Pancreas (tissue), 10 donors: ENCODE results near the gene RCAN1. TPM values are rescaled to one million over a fixed set of nuclear protein-coding genes. Genes with fewer than 3 reads are reported as not detected.

Experiments
- ATAC-seq, 4 donors: fragments of 200-7000 bp; cut with Tn5 transposase; one replicate each; pipeline versions ENCODE4 v1.8.0 to v1.9.1; 2020; ENCODE audit warnings: mild to moderate bottlenecking in 4 of 4, moderate library complexity in 4 of 4
- DNase-seq, 6 donors: peaks; one replicate each; pipeline ENCODE4 v3.0.0-alpha.2; 2020
- FAIRE-seq: peaks from 2 replicates; lab custom pipeline; 2012; peaks lifted over from hg19 to GRCh38; lab: Jason Lieb, UNC
- H3K27ac ChIP-seq, 4 donors: fragments of 200-600 bp; sonication (generic); 1 replicate in 3 of 4; 2 replicates in 1 of 4; pipeline versions ENCODE4 v1.5.0 to v1.8.0; 2020
- H3K27me3 ChIP-seq, 4 donors: fragments of 200-600 bp; one replicate each; pipeline ENCODE4 v1.8.0; 2021
- H3K36me3 ChIP-seq, 3 donors: fragments of 200-600 bp; sonication (generic) in 1 of 3; one replicate each; pipeline versions ENCODE4 v1.5.0 to v1.8.0; 2020 to 2021
- H3K4me1 ChIP-seq, 3 donors: fragments of 200-600 bp; one replicate each; pipeline ENCODE4 v1.8.0; 2021
- H3K4me3 ChIP-seq, 4 donors: fragments of 200-600 bp; sonication (generic) in 2 of 4; one replicate each; pipeline versions ENCODE4 v1.5.0 to v1.8.0; 2020 to 2021
- H3K9me3 ChIP-seq, 4 donors: fragments of 200-600 bp; one replicate each; pipeline ENCODE4 v1.8.0; 2021
- CTCF ChIP-seq, 4 donors: fragments of 200-600 bp; sonication (generic) in 3 of 4; IDR thresholded peaks; one replicate each; pipeline versions ENCODE4 v1.5.0 to v1.8.0; 2021; ENCODE audit warnings: antibody characterized with exemption in 4 of 4
- WGBS, 2 donors: extraction: QIAGEN DNeasy Blood & Tissue Kit; methylation state at CpG; one replicate each; pipeline ENCODE4 v1.1.7; 2013; 5-methylcytosine and 5-hydroxymethylcytosine counted together
- intact Hi-C, 3 donors: fragments of 100-400 bp; cut with DNase I; formaldehyde crosslinking; loops; one replicate each; pipeline versions ENCODE4 v1.11.1 to v1.14.2; 2022
- polyA plus RNA-seq, 2 donors: library from polyadenylated mRNA; stranded (reverse); fragments of 200-250 nt; gene quantifications; one replicate each; pipeline ENCODE4 v1.2.3, GENCODE V29; 2013
- total RNA-seq, 6 donors: library from RNA; stranded (reverse); fragmentation: NEBNext Ultra II Directional in 4 of 6; extraction: Animal tissue kit (Norgen Biotek cat#: 25700) in 4 of 6; gene quantifications; one replicate each; pipeline versions ENCODE4 v1.2.1 to v1.2.4, GENCODE V29; 2021 to 2023
- donor health status: healthy with polysubstance abuse.
- donor health status: DM: no; HTN: no; CAD: no; lungs with moderate emphysema.
- donor health status: DM: no; HTN: no; CAD: no.
- donor health status: control.
- donor health status: control.
- donor health status: Bipolar disorder and iron deficiency.
- donor health status: DM: yes; HTN: yes; CAD: no.
- donor health status: DM: no; HTN: no; CAD: no.
- donor health status: DM: no; HTN: no; CAD: no.
- donor health status: DM: yes; HTN: yes; CAD: no.

RCAN1 gene
- total and polyA plus RNA-seq, 8 donors, result 9.5 to 19.7 (median 14.7) TPM

GRCh38 chr21:34520281-34520680 lies 94.6 kb downstream of the RCAN1 start:
- no peak for ATAC-seq
- TF ChIP-seq CTCF (IDR thresholded peaks at IDR 0.05), result no peak
- no peak for FAIRE-seq
- peaks cover 4 to 35% (median 21%) of the 10 kb centered on the region in 3 donors for H3K4me1 ChIP-seq
- H3K9me3 ChIP-seq, result no peaks in the 10 kb centered on the region
- intact Hi-C loops, result no loop called here
- peaks cover 0 to 20% (median 0%) of the 10 kb centered on the region in 3 donors for H3K36me3 ChIP-seq
- no peak overlapping the region for H3K27ac ChIP-seq
- H3K27me3 ChIP-seq, result no peaks in the 10 kb centered on the region
- no peak overlapping the region for H3K4me3 ChIP-seq
- WGBS, 2 donors, result 88 to 90% methylated on average over 6 of the region's 6 CpGs
- no peak for DNase-seq

- 91 to 97% methylated on average over 8 of the region's 8 CpGs for WGBS, 2 donors
- H3K36me3 ChIP-seq, result peaks cover 0 to 20% (median 0%) of the 10 kb centered on the region in 3 donors
- TF ChIP-seq CTCF (IDR thresholded peaks at IDR 0.05), result no peak
- DNase-seq (no peak), FAIRE-seq (no peak), ATAC-seq (no peak)
- peaks cover 4 to 29% (median 21%) of the 10 kb centered on the region in 3 donors for H3K4me1 ChIP-seq
- H3K9me3 ChIP-seq, result no peaks in the 10 kb centered on the region
- H3K27ac ChIP-seq, result no peak overlapping the region
- no peak overlapping the region for H3K4me3 ChIP-seq
- H3K27me3 ChIP-seq, result no peaks in the 10 kb centered on the region
- intact Hi-C loops, result no loop called here
These were observed 95.2 kb downstream of the RCAN1 start for GRCh38 chr21:34519694-34520093.

GRCh38 chr21:34519016-34519415 lies 95.9 kb downstream of the RCAN1 start:
- ATAC-seq (no peak), DNase-seq (no peak), FAIRE-seq (no peak)
- Histone ChIP-seq H3K9me3 (no peaks in the 10 kb centered on the region), H3K4me3 (no peak overlapping the region), H3K4me1 (peaks cover 4 to 23% (median 15%) of the 10 kb centered on the region in 3 donors), H3K27ac (no peak overlapping the region), H3K36me3 (peaks cover 0 to 20% (median 0%) of the 10 kb centered on the region in 3 donors), H3K27me3 (no peaks in the 10 kb centered on the region)
- TF ChIP-seq CTCF (IDR thresholded peaks at IDR 0.05), result no peak
- intact Hi-C loops, result no loop called here
- 93 to 97% methylated on average over 4 of the region's 4 CpGs for WGBS, 2 donors

- Histone ChIP-seq H3K36me3 (peaks cover 0 to 20% (median 0%) of the 10 kb centered on the region in 3 donors), H3K27me3 (no peaks in the 10 kb centered on the region), H3K4me1 (peaks cover 4 to 15% (median 11%) of the 10 kb centered on the region in 3 donors), H3K27ac (no peak overlapping the region), H3K4me3 (no peak overlapping the region), H3K9me3 (no peaks in the 10 kb centered on the region)
- ATAC-seq, result no peak
- no peak for TF ChIP-seq CTCF (IDR thresholded peaks at IDR 0.05)
- 87 to 92% methylated on average over 5 of the region's 5 CpGs for WGBS, 2 donors
- DNase-seq, result no peak
- FAIRE-seq, result no peak
- intact Hi-C loops, result no loop called here
These were observed 96.6 kb downstream of the RCAN1 start for GRCh38 chr21:34518301-34518700.

GRCh38 chr21:34517491-34518245 lies 97.2 kb downstream of the RCAN1 start:
- peak in 3 of 4 donors; percentile 41 to 56 (median 46) for ATAC-seq
- intact Hi-C loops, result no loop called here
- WGBS, 2 donors, result 84 to 87% methylated on average over 22 of the region's 22 CpGs

More at GRCh38 chr21:34517491-34518245, 97.2 kb downstream of the RCAN1 start:
- DNase-seq, result no peak
- Histone ChIP-seq H3K9me3 (no peaks in the 10 kb centered on the region), H3K27ac (no peak overlapping the region), H3K4me3 (no peak overlapping the region), H3K36me3 (peaks cover 0 to 20% (median 0%) of the 10 kb centered on the region in 3 donors), H3K4me1 (peaks cover 4 to 11% (median 10%) of the 10 kb centered on the region in 3 donors), H3K27me3 (no peaks in the 10 kb centered on the region)
- no peak for FAIRE-seq
- no peak for TF ChIP-seq CTCF (IDR thresholded peaks at IDR 0.05)
